H1 (cell line): Measurements from ENCODE around the gene CPED1. TPM values are rescaled to one million over a fixed set of nuclear protein-coding genes. Genes with fewer than 3 reads are reported as not detected.

Experiments used
- FOSL1 ChIP-seq: IDR thresholded peaks from 2 replicates; pipeline ENCODE4 v1.6.1; 2011; ENCODE audit warnings: mild to moderate bottlenecking, low read depth, low read length, moderate library complexity; ENCODE audit not compliant: insufficient read depth
- GTF2F1 ChIP-seq: IDR thresholded peaks from 2 replicates; pipeline ENCODE4 v1.6.1; 2012; ENCODE audit warnings: low read depth, low read length, improper control_type of control experiment, borderline replicate concordance
- KDM5A ChIP-seq: fragments of 200-600 bp; IDR thresholded peaks from 2 replicates; pipeline ENCODE4 v1.7.1; 2012; ENCODE audit warnings: mild to moderate bottlenecking, low read length, inconsistent platforms, mixed read lengths
- NANOG ChIP-seq: IDR thresholded peaks from 2 replicates; pipeline ENCODE4 v1.6.1; 2011; ENCODE audit warnings: low read length, low read depth, mild to moderate bottlenecking, inconsistent platforms; ENCODE audit not compliant: insufficient read depth, poor library complexity, severe bottlenecking
- POU5F1 ChIP-seq: IDR thresholded peaks from 2 replicates; pipeline ENCODE4 v1.6.1; 2011; ENCODE audit warnings: low read depth, mild to moderate bottlenecking, low read length, moderate library complexity
- RBBP5 ChIP-seq: IDR thresholded peaks from 2 replicates; pipeline ENCODE4 v1.7.1; 2012; ENCODE audit warnings: low read depth, mild to moderate bottlenecking, inconsistent platforms, low read length, moderate library complexity, borderline replicate concordance
- RNF2 ChIP-seq: fragments of 200-900, 300-1000 bp; sonication (generic); IDR thresholded peaks from 2 replicates; pipeline ENCODE4 v1.7.1; 2016; ENCODE audit warnings: borderline replicate concordance, low read depth, mild to moderate bottlenecking, antibody characterized with exemption, low read length; ENCODE audit not compliant: poor library complexity, severe bottlenecking; ENCODE audit errors: missing control alignments
- polyA plus RNA-seq, 7 experiments: library from polyadenylated mRNA; depleted of rRNA in 3 of 7; stranded (reverse) in 5 of 7; unstranded in 2 of 7; fragments of >200 nt in 5 of 7; fragments of 200-250 nt in 2 of 7; gene quantifications; 1 replicate in 5 of 7; 2 replicates in 1 of 7; 4 replicates in 1 of 7; pipeline versions ENCODE4 v1.2.1 to v1.2.3, GENCODE V29; 2011 to 2013; ENCODE audit warnings: missing spikeins in 2 of 7, mixed read lengths in 2 of 7
- total RNA-seq: library from RNA; stranded (reverse); fragmentation: NEBNext Ultra II Directional; extraction: Animal tissue kit (Norgen Biotek cat#: 25700); gene quantifications from 2 replicates; pipeline ENCODE4 v1.2.1, GENCODE V29; 2021

CPED1 gene
- total and polyA plus RNA-seq, 2 of the 8 experiments (the other 6 are each of a cell fraction or from before 2014, with no cell fraction given): 0.08 to 0.39 TPM

GRCh38 chr7:121061677-121062582 lies 73.4 kb downstream of the CPED1 start (continued):
- no peak for TF ChIP-seq NANOG
- TF ChIP-seq RBBP5: no peak
- TF ChIP-seq RNF2: no peak
- TF ChIP-seq KDM5A: no peak
- TF ChIP-seq FOSL1: no peak
- TF ChIP-seq POU5F1: no peak
- no peak for TF ChIP-seq GTF2F1
